GM21576 (cell line): Measurements from ENCODE around the gene VPS37B.

ENCODE experiments used
- ATAC-seq: cut with Tn5 transposase; IDR thresholded peaks from one replicate; pipeline ENCODE4 v1.9.1; 2021; ENCODE audit warnings: mild to moderate bottlenecking, moderate library complexity; ENCODE audit not compliant: unreplicated experiment

The VPS37B gene

DNA sequence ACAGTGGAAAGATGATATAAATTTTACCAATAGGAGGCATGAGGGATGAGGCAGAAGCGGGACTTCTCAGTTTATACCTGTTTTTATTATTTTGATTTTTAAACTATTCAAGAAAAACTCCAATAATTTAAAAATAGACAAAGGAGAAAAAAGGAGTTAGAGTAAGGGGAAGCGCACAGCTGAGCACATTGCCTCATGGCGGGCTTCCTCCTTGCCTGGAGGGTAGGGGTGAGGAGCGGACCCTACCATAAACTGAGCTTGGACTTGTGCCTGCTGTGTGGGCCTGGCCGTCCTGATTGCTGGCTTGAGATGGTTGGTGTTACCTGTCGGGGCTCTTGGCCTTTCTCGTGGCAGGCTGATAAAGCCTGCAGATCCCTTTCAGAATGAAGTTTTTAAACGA, 75.8 kb downstream of the VPS37B start:
- no peak for ATAC-seq

DNA sequence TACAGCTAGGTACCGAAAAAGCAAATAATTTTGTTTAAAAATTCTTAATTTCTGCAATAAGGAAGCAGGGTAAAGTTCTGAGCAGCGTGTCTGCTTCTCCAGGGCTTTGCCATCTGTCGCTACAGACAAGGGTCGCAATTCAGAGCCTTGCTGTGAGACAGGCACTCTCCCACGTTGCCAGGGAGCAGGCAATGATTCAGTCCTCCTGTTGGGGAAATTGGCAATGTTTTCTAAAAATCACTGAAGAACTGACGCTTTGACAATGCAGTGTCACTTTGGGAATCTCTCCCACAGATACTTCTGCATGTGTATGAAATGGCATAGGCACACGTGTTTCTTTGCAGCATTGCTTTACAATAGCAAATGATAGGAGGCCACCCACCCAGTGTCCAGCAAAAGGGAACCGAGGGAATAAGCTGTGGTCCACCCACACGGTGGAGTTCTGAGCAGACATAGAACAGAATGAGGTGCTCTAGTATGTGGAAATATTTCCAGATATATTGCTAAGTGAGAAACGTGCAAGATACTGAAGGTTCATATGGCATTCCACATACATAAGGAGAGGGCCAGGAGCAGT, 76.6 kb downstream of the VPS37B start:
- no peak for ATAC-seq
